Tibial nerve (tissue), 4 donors: ENCODE data around the gene LGALS4.

Source experiments
- CTCF ChIP-seq, 5 experiments: fragments of 200-600 bp in 3 of 5; fragments of 450-650 bp in 2 of 5; sonication (generic) in 3 of 5; IDR thresholded peaks; one replicate each; pipeline ENCODE4 v1.5.1; 2016 to 2019; ENCODE audit warnings: antibody characterized with exemption in 5 of 5, mild to moderate bottlenecking in 3 of 5, moderate library complexity in 2 of 5
- EP300 ChIP-seq, 2 donors: sonication (generic); formaldehyde crosslinking; IDR thresholded peaks; one replicate each; pipeline ENCODE4 v1.6.1; 2017; ENCODE audit warnings: antibody characterized with exemption in 2 of 2, mild to moderate bottlenecking in 1 of 2
- POLR2A ChIP-seq, 2 donors: fragments of 450-650 bp; IDR thresholded peaks; one replicate each; pipeline ENCODE4 v1.6.1; 2017; ENCODE audit warnings: antibody characterized with exemption in 2 of 2, mild to moderate bottlenecking in 2 of 2, moderate library complexity in 2 of 2

GRCh38 chr19:38838208-38838985 lies 25.7 kb upstream of the LGALS4 start:
- TF ChIP-seq CTCF (IDR thresholded peaks at IDR 0.05) (no peak), POLR2A (IDR thresholded peaks at IDR 0.05) (no peak), EP300 (IDR thresholded peaks at IDR 0.05) (no peak)
